Myocyte (in vitro differentiated cells): ENCODE results near the gene CXorf49. TPM values are rescaled to one million over a fixed set of nuclear protein-coding genes. Genes with fewer than 3 reads are reported as not detected.
"Not testable (repeated sequence)": the region's sequence is repeated elsewhere in the genome, so short reads cannot be mapped to it uniquely, and the experiment has no call there.

ENCODE experiments used
- DNase-seq: peaks from one replicate; pipeline ENCODE4 v3.0.0-alpha.2; 2012; ENCODE audit warnings: low read depth
- polyA plus RNA-seq: library from polyadenylated mRNA; unstranded; fragments of >200 nt; gene quantifications from one replicate; pipeline ENCODE4 v1.2.1, GENCODE V29; 2012; ENCODE audit warnings: missing spikeins
- total RNA-seq: library from RNA; depleted of rRNA; stranded (reverse); fragments of >200 nt; gene quantifications from 2 replicates; pipeline ENCODE4 v1.2.3, GENCODE V29; 2014

The CXorf49 gene
- not detected in 2 replicates for total RNA-seq
- not detected for polyA plus RNA-seq

DNA sequence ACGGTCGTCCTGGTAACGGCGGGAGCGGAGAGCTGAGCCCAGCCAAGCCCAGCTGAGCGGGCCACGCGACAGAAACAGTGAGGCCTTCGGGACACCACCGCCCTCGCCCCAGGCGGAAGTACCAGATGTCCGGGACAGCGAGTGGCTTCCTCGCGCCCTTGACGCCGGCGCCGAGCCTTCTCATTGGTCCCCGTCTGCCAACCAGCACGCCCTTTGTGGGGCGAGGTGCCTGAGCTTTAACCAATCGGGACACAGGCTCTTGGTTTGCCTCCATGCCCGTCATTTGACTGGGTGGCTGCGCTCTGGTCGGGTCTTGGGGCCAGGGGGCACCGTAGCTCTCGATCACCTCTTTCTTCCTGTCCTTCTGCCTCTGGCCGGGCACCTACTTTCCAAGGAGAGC, at the start of gene CXorf49:
Gene CXorf49, minus strand, starts transcription at position 101 of the 400 bp plus-strand sequence. CDS start 134 bp downstream, outside the sequence.
- not testable (repeated sequence) for DNase-seq

GRCh38 chrX:71767134-71767533, 49.0 kb upstream of the CXorf49 start:
- DNase-seq = not testable (repeated sequence)

GRCh38 chrX:71765613-71766012, 47.5 kb upstream of the CXorf49 start:
- not testable (repeated sequence) for DNase-seq

GRCh38 chrX:71764832-71765231, 46.7 kb upstream of the CXorf49 start:
- not testable (repeated sequence) for DNase-seq

DNA sequence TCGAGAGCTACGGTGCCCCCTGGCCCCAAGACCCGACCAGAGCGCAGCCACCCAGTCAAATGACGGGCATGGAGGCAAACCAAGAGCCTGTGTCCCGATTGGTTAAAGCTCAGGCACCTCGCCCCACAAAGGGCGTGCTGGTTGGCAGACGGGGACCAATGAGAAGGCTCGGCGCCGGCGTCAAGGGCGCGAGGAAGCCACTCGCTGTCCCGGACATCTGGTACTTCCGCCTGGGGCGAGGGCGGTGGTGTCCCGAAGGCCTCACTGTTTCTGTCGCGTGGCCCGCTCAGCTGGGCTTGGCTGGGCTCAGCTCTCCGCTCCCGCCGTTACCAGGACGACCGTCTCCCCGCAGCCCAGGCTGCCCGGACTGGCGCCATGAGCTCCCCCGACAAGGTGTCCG, 45.0 kb upstream of the CXorf49 start, which contains the start of gene CXorf49B:
Gene CXorf49B, plus strand, starts transcription at position 301 of the 400 bp plus-strand sequence. Its CDS starts 75 bp downstream, at position 376.
- DNase-seq = not testable (repeated sequence)

DNA sequence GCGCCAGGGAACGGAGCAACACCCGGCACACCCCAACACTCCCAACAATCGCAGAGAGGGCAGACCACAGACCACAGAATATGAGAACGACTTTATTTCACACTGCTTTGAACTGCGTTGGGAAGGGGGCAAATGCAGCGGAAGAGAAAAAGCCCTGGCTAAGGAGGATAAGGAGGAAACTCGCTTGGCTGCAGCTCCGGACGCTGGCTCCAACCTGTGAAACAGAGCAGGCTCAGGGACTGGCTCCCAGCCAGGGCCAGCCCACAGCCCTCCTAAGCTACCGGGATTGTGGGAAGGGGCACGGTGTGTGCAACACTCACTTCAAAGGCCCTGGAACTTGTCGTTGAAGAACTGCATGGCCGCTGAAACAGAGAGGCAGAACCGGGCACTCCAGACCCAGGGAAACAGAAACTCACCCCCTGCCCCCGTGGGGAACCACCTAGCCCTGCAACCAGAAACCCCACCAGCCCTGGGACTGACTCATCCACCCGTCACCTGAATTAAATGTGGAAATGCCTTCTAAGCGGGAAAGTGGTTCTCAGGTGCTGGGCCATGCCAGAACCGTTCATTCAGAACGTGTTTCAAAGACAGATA, 42.7 kb upstream of the CXorf49 start:
- not testable (repeated sequence) for DNase-seq

DNA sequence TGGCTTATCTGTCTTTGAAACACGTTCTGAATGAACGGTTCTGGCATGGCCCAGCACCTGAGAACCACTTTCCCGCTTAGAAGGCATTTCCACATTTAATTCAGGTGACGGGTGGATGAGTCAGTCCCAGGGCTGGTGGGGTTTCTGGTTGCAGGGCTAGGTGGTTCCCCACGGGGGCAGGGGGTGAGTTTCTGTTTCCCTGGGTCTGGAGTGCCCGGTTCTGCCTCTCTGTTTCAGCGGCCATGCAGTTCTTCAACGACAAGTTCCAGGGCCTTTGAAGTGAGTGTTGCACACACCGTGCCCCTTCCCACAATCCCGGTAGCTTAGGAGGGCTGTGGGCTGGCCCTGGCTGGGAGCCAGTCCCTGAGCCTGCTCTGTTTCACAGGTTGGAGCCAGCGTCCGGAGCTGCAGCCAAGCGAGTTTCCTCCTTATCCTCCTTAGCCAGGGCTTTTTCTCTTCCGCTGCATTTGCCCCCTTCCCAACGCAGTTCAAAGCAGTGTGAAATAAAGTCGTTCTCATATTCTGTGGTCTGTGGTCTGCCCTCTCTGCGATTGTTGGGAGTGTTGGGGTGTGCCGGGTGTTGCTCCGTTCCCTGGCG, 2.3 kb upstream of the CXorf49 start:
- not testable (repeated sequence) for DNase-seq

DNA sequence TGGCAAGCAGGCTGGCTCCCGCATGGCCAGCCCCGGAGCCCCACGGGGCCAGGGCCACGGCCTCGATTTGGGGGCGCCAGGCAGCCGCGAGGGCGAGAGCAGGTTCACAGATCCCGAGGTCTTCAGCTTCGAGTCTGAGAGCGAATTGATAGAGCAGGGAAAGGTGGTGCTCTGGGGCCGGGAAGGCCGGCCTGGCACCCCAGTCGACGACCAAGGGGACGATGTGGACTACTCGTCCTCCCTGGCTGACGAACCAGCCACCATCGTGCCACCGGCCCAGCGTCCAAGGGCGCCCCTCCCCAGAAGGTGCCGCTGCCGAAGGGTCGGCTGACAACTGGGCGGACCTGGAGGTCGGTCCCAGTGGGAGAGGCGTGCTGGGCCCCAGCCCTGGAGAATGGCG, 1.1 kb upstream of the CXorf49 start:
- DNase-seq = not testable (repeated sequence)

DNA sequence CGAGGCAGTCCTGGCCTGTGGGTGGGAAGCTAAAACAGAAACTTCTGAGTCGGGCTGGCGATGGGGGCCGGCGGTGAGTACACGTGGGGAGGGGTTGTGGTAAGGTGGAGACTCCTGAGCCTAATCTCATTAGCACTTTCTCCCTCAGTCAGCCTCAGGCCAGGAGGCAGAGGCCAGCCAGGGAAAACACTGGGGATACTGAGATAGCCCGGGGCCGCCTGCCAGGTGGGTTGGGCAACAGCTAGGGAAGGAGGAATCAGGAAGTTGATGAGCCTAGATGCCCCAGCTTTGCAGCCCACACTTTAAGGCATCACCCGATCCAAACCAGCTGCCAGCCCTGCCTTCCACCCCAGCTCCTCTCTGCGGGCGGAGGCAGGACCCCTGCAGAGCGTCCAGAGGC, 1.8 kb downstream of the CXorf49 start:
- DNase-seq = not testable (repeated sequence)

DNA sequence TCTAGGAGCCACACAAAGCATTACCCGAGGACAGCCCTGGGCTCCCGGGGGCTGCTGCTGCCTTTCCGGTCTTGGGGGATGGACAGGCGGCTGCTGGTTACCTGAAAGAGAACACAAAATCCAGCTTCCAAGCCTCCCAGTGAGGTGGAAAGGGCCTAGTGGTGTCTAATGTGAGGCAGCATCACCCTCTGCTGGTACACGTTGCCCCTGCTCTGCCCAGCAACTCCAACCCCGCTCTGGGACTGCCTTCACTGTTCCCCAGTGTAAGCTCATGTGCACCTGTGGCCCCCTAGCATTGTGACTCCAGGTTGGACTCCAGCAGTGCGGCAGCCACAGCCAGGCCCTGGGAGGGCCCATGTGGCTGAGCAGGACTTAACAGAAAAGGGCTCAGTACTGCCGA, 2.5 kb downstream of the CXorf49 start:
- not testable (repeated sequence) for DNase-seq

GRCh38 chrX:71714064-71714463, 4.0 kb downstream of the CXorf49 start:
- DNase-seq = not testable (repeated sequence)

GRCh38 chrX:71702853-71703252, 15.2 kb downstream of the CXorf49 start:
- not testable (repeated sequence) for DNase-seq

GRCh38 chrX:71699023-71699344, 19.1 kb downstream of the CXorf49 start:
- DNase-seq = not testable (repeated sequence)

- not testable (repeated sequence) for DNase-seq
Measured at GRCh38 chrX:71698299-71699022, 19.6 kb downstream of the CXorf49 start.

DNA sequence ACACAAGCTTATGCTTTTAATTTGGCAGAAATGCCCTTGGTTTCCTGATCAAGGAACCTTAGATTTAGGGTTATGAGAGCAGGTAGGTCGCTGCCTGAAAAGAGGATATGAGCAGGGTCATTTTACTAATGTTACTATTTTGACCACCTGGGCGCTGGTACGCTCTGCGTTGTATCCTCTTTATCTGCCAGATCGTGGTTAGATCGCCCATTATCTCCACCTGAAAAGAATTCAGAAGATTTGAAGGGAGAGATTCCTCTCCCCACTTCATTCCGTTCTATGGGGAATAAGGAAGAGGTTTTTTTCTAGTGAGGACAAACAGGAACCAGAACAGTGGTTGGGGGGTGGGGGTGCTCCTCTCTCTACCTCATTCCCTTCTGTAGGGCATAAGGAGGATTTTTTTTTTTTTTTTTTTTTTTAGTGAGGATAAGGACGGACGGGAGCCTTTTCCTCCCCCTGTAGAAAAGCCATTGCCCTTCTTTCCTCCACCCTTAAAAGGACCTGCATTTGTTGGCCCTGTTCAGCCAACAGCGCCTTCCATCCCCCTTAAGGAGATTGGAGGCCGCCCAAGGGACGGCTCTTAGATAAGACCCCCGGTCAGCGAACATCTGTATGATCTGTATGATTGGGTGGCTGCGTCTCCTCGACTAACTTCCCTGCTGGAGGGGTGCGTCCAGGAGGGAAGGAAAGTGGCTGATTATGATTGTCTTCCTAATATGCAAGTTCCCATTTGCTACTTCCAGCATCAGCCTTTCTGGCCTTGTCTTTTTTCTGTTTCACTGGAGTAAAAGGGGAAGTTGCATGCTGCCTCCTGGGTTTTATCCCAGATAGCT, 20.4 kb downstream of the CXorf49 start:
- not testable (repeated sequence) for DNase-seq

DNA sequence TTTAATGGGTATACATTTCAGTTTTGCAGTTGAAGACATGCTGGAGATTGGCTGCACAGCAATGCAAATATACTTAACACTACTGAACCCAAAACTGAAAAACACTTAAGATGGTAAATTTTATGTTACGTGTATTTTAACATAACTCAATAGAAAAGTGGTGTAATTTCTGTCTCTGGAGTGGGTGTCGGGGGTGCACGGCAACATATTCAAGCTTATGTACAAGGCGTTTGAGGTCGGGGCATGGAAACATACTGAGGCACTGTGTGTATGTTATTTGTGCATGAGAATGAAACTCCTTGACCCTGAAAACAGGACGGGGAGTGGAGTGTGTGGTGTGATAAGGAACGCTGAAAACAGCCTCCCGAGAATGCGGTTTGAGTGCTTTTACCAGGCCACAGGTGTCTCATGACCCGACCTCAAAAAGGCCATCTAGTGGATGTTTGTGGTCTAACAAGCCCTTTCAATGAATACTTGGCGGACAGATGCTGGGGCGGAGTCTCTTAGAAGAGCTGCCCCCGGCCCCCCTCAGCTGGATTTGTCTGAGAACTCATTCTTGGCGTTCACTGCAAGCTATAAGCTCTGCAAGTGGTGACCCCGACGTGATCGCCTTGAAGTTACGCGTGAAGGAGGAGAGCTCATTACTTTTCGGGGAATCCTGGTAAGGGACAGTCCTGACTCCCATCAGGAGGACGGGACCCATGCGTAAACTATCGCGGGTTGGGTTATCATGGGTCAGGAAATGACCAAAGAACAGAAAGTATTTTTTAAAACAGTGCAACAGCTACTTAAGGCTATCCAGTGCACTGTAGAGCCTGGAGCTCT, 21.2 kb downstream of the CXorf49 start:
- not testable (repeated sequence) for DNase-seq

- no peak for DNase-seq
Measured at GRCh38 chrX:71679575-71680207, 38.4 kb downstream of the CXorf49 start.

GRCh38 chrX:71677195-71677594, 40.9 kb downstream of the CXorf49 start:
- DNase-seq = not testable (repeated sequence)

- DNase-seq = not testable (repeated sequence)
Measured at GRCh38 chrX:71676068-71676795, 41.9 kb downstream of the CXorf49 start.
